H9 (cell line): Measurements from ENCODE around the gene ZNF12. TPM values are rescaled to one million over a fixed set of nuclear protein-coding genes. Genes with fewer than 3 reads are reported as not detected.
"Not testable (repeated sequence)": the region's sequence is repeated elsewhere in the genome, so short reads cannot be mapped to it uniquely, and the experiment has no call there.

Source experiments
- DNase-seq: peaks from one replicate; pipeline ENCODE4 v3.0.0-alpha.2; 2017
- H2AFZ ChIP-seq: one replicate; pipeline ENCODE4 v1.6.1; 2013; ENCODE audit warnings: mild to moderate bottlenecking, low read length, control low read depth, moderate library complexity
- H2AK5ac ChIP-seq: 2 replicates; pipeline ENCODE4 v1.6.1; 2013; ENCODE audit warnings: low read length, control low read depth, mixed read lengths; ENCODE audit not compliant: insufficient read length
- H2BK120ac ChIP-seq: one replicate; pipeline ENCODE4 v1.6.1; 2013; ENCODE audit warnings: low read depth, mild to moderate bottlenecking, low read length, control low read depth, inconsistent platforms; ENCODE audit not compliant: poor library complexity, severe bottlenecking
- H2BK12ac ChIP-seq: 2 replicates; pipeline ENCODE4 v1.6.1; 2013; ENCODE audit warnings: low read length, control low read depth, mixed read lengths, low read depth; ENCODE audit not compliant: insufficient read length
- H2BK15ac ChIP-seq: 2 replicates; pipeline ENCODE4 v1.6.1; 2013; ENCODE audit warnings: low read depth, low read length, control low read depth
- H2BK20ac ChIP-seq: one replicate; pipeline ENCODE4 v1.6.1; 2013; ENCODE audit warnings: low read depth, mild to moderate bottlenecking, low read length, control low read depth, inconsistent platforms; ENCODE audit not compliant: poor library complexity, severe bottlenecking
- H2BK5ac ChIP-seq: 2 replicates; pipeline ENCODE4 v1.6.1; 2013; ENCODE audit warnings: low read length, control low read depth, mixed read lengths; ENCODE audit not compliant: insufficient read length
- H3K14ac ChIP-seq: 2 replicates; pipeline ENCODE4 v1.6.1; 2013; ENCODE audit warnings: low read length, control low read depth; ENCODE audit not compliant: insufficient read depth
- H3K18ac ChIP-seq: 2 replicates; pipeline ENCODE4 v1.6.1; 2013; ENCODE audit warnings: low read depth, mild to moderate bottlenecking, mixed read lengths, low read length, control low read depth; ENCODE audit not compliant: insufficient read length
- H3K23ac ChIP-seq: 2 replicates; pipeline ENCODE4 v1.6.1; 2013; ENCODE audit warnings: low read length, control low read depth, mixed read lengths, low read depth; ENCODE audit not compliant: insufficient read length
- H3K23me2 ChIP-seq: 2 replicates; pipeline ENCODE4 v1.6.1; 2013; ENCODE audit warnings: low read depth, mild to moderate bottlenecking, mixed read lengths, low read length, control low read depth; ENCODE audit not compliant: insufficient read length, poor library complexity, severe bottlenecking
- H3K27ac ChIP-seq: 2 replicates; pipeline ENCODE4 v1.5.1; 2013; ENCODE audit warnings: low read length, control low read depth, mixed read lengths, low read depth; ENCODE audit not compliant: insufficient read length
- H3K27me3 ChIP-seq: 2 replicates; pipeline ENCODE4 v1.6.1; 2013; ENCODE audit warnings: low read length, control low read depth, inconsistent platforms; ENCODE audit not compliant: insufficient read depth
- H3K4ac ChIP-seq: 2 replicates; pipeline ENCODE4 v1.6.1; 2013; ENCODE audit warnings: low read depth, mild to moderate bottlenecking, control low read depth, inconsistent platforms, low read length, moderate library complexity
- H3K4me1 ChIP-seq: 2 replicates; pipeline ENCODE4 v1.6.1; 2013; ENCODE audit warnings: low read length, control low read depth, inconsistent platforms; ENCODE audit not compliant: insufficient read depth
- H3K4me2 ChIP-seq: 2 replicates; pipeline ENCODE4 v1.6.1; 2013; ENCODE audit warnings: low read length, control low read depth, mixed read lengths; ENCODE audit not compliant: insufficient read length, insufficient read depth
- H3K56ac ChIP-seq: 2 replicates; pipeline ENCODE4 v1.6.1; 2013; ENCODE audit warnings: low read depth, mild to moderate bottlenecking, mixed read lengths, low read length, control low read depth; ENCODE audit not compliant: insufficient read length
- H3K79me1 ChIP-seq: 2 replicates; pipeline ENCODE4 v1.6.1; 2013; ENCODE audit warnings: low read depth, mild to moderate bottlenecking, moderate library complexity, low read length, control low read depth, inconsistent platforms; ENCODE audit not compliant: insufficient read depth, poor library complexity, severe bottlenecking
- H3K79me2 ChIP-seq: 2 replicates; pipeline ENCODE4 v1.6.1; 2013; ENCODE audit warnings: low read length, control low read depth, inconsistent platforms; ENCODE audit not compliant: insufficient read depth
- H3K9ac ChIP-seq: 2 replicates; pipeline ENCODE4 v1.6.1; 2013; ENCODE audit warnings: low read length, control low read depth, mixed read lengths; ENCODE audit not compliant: insufficient read length; ENCODE audit errors: extremely low read depth
- H3K9me3 ChIP-seq: one replicate; pipeline ENCODE4 v1.6.1; 2013; ENCODE audit warnings: low read depth, low read length, inconsistent platforms; ENCODE audit not compliant: control insufficient read depth
- H3T11ph ChIP-seq: one replicate; pipeline ENCODE4 v1.6.1; 2013; ENCODE audit warnings: mild to moderate bottlenecking, low read length, control low read depth, inconsistent platforms
- H4K20me1 ChIP-seq: one replicate; pipeline ENCODE4 v1.6.1; 2013; ENCODE audit not compliant: control insufficient read depth, insufficient read length, insufficient read depth
- H4K5ac ChIP-seq: 2 replicates; pipeline ENCODE4 v1.6.1; 2013; ENCODE audit warnings: low read depth, mild to moderate bottlenecking, mixed read lengths, low read length, control low read depth; ENCODE audit not compliant: insufficient read length
- H4K8ac ChIP-seq: replicated peaks from 2 replicates; pipeline ENCODE4 v1.6.1; 2013; ENCODE audit warnings: low read length, control low read depth, mixed read lengths, low read depth; ENCODE audit not compliant: insufficient read length
- H4K91ac ChIP-seq: 2 replicates; pipeline ENCODE4 v1.6.1; 2013; ENCODE audit warnings: low read depth, mild to moderate bottlenecking, moderate library complexity, mixed read lengths, low read length, control low read depth; ENCODE audit not compliant: insufficient read length
- H3K27ac Mint-ChIP-seq, 3 experiments: 2 replicates in 2 of 3; 3 replicates in 1 of 3; pipeline ENCODE4 v1.8.0; 2020 to 2021; ENCODE audit warnings: mixed read lengths in 3 of 3, mild to moderate bottlenecking in 1 of 3, moderate library complexity in 1 of 3
- H3K27me3 Mint-ChIP-seq: 2 replicates; pipeline ENCODE4 v1.8.0; 2021; ENCODE audit warnings: low read depth, mild to moderate bottlenecking, moderate library complexity, mixed read lengths
- H3K36me3 Mint-ChIP-seq, 3 experiments: 2 replicates in 2 of 3; 3 replicates in 1 of 3; pipeline ENCODE4 v1.8.0; 2020 to 2021; ENCODE audit warnings: low read depth in 3 of 3, mixed read lengths in 3 of 3; ENCODE audit not compliant: insufficient read depth in 1 of 3
- H3K4me1 Mint-ChIP-seq, 2 experiments: 2 replicates each; pipeline ENCODE4 v1.8.0; 2020; ENCODE audit warnings: mixed read lengths in 2 of 2
- H3K4me3 Mint-ChIP-seq, 2 experiments: 2 replicates in 1 of 2; 3 replicates in 1 of 2; pipeline ENCODE4 v1.8.0; 2020 to 2021; ENCODE audit warnings: mild to moderate bottlenecking in 2 of 2, mixed read lengths in 2 of 2, moderate library complexity in 1 of 2
- H3K9me3 Mint-ChIP-seq, 2 experiments: 2 replicates in 1 of 2; 3 replicates in 1 of 2; pipeline ENCODE4 v1.8.0; 2020; ENCODE audit warnings: mild to moderate bottlenecking in 2 of 2, mixed read lengths in 2 of 2, moderate library complexity in 1 of 2
- CTCF ChIP-seq: fragments of 200-600 bp; sonication (generic); conservative IDR thresholded peaks from 3 replicates; pipeline ENCODE4 v1.8.0; 2021; ENCODE audit warnings: antibody characterized with exemption, mild to moderate bottlenecking
- WGBS: extraction: QIAGEN DNeasy Blood & Tissue Kit; methylation state at CpG from one replicate; pipeline ENCODE4 v1.1.7; 2013; ENCODE audit warnings: missing lambda C conversion rate, low lambda C conversion rate, mixed read lengths; ENCODE audit not compliant: insufficient read length; ENCODE audit errors: extremely low coverage; 5-methylcytosine and 5-hydroxymethylcytosine counted together
- long read RNA-seq: library from polyadenylated mRNA; unstranded; transcript quantifications from one replicate; pipeline ENCODE4 v2.0.0, GENCODE V29; 2020
- total RNA-seq: library from RNA; stranded (reverse); gene quantifications from 2 replicates; pipeline ENCODE4 v1.2.1, GENCODE V29; 2021

ZNF12 gene
- total RNA-seq: 19.1 and 19.4 TPM in 2 replicates
- long read RNA-seq, partial matches to known transcripts: 1 of 6 reads
- long read RNA-seq, other reads (novel, unspliced or antisense): 5 of 6 reads

DNA sequence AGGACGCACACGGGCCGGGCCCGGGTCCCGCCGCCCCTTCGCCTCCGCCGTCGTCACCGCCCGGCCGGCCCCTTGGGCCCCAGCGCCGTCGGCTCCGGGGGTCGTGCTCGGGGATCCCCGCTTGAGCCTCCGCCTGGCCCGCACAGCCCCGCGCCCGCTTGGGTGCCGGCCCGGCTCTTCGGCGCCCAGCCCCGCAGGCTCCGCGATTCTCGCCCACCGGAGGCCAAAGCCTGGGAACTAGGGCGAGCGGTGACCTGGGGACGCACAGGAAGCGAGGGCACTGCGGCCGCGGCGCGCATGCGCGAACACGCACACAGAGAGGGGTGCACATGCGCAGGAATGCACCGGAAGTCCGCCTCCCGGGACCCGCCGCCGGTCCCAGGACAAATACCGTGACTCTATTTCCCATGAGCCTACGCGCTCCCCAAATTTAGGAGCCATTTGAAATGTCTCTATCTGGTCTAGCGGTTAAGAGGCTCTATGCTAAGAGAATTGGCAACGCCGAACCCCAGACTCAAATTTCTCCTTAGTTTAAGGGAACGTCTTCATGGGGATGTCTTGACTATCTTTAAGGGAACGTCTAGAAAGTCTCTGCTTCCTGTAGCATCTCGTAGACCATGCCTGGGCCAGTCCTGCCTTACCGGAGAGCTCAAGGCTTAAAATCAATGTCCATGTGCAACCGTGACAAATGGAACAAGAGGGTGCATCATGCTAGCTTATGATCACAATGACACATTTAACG lies at the start of gene ZNF12:
TSS of gene ZNF12 (minus strand) at position 282 of the 742 bp plus-strand sequence. CDS start 1,774 bp downstream, outside the sequence.
- WGBS: no CpG with 5 or more reads among the region's 65 CpGs
- Histone ChIP-seq H2BK15ac (no peak within 1 kb of the TSS), H3K4me2 (peak within 1 kb of the TSS; percentile 93), H4K5ac (no peak within 1 kb of the TSS), H4K20me1 (no peaks in the 10 kb centered on the region), H2BK120ac (no peak within 1 kb of the TSS), H2BK20ac (no peak within 1 kb of the TSS), H3K56ac (no peak within 1 kb of the TSS), H4K91ac (no peak within 1 kb of the TSS), H3K23ac (no peak within 1 kb of the TSS), H3K14ac (peak within 1 kb of the TSS; percentile 60; the same call in 1 of the 2 replicates), H4K8ac (no peak within 1 kb of the TSS), H2BK5ac (no peak within 1 kb of the TSS), H3K9ac (peak within 1 kb of the TSS; percentile 41), H3K4ac (no peak within 1 kb of the TSS), H3K27ac (no peak within 1 kb of the TSS), H3K4me1 (peaks cover 2% of the 10 kb centered on the region; the same call in 1 of the 2 replicates), H3K79me2 (peaks cover 24% of the 10 kb centered on the region; the same call in 1 of the 2 replicates), H3K9me3 (no peaks in the 10 kb centered on the region), H2AFZ (no peak within 1 kb of the TSS), H3K23me2 (peaks cover 8% of the 10 kb centered on the region), H3K18ac (no peak within 1 kb of the TSS), H3K27me3 (no peaks in the 10 kb centered on the region), H2AK5ac (no peak within 1 kb of the TSS), H2BK12ac (no peak within 1 kb of the TSS), H3K79me1 (peaks cover 8% of the 10 kb centered on the region), H3T11ph (no peak within 1 kb of the TSS)
- peaks cover 24 to 33% (median 32%) of the 10 kb centered on the region in 3 experiments for H3K36me3 Mint-ChIP-seq
- TF ChIP-seq CTCF: no peak
- H3K27ac Mint-ChIP-seq: peak within 1 kb of the TSS in 2 of 3 experiments; percentile 61 to 94; a peak in 4 of 7 replicates
- H3K4me1 Mint-ChIP-seq: peaks cover 15 to 20% of the 10 kb centered on the region in 2 experiments
- H3K4me3 Mint-ChIP-seq: peak within 1 kb of the TSS; percentile 87 to 92
- peak; percentile 97 for DNase-seq
- peaks cover 18 to 58% of the 10 kb centered on the region in 2 experiments for H3K9me3 Mint-ChIP-seq
- H3K27me3 Mint-ChIP-seq: peaks cover 31% of the 10 kb centered on the region

- not testable (repeated sequence) for H3K23ac ChIP-seq, H2BK15ac ChIP-seq, H3K4me1 Mint-ChIP-seq, H4K91ac ChIP-seq, H2BK120ac ChIP-seq, H3K79me1 ChIP-seq, H3K4me2 ChIP-seq, H3K9me3 ChIP-seq, H4K8ac ChIP-seq, H2BK20ac ChIP-seq, H3K9me3 Mint-ChIP-seq, H3K27ac ChIP-seq, H3K18ac ChIP-seq, H2AK5ac ChIP-seq, H3K36me3 Mint-ChIP-seq, H3K4me3 Mint-ChIP-seq, H3K79me2 ChIP-seq, H3K27ac Mint-ChIP-seq, H3K14ac ChIP-seq, H2AFZ ChIP-seq, H3K9ac ChIP-seq, H4K20me1 ChIP-seq, H3T11ph ChIP-seq, H4K5ac ChIP-seq, H3K27me3 ChIP-seq, H3K27me3 Mint-ChIP-seq, H2BK12ac ChIP-seq, H3K4ac ChIP-seq, H2BK5ac ChIP-seq, H3K23me2 ChIP-seq, H3K4me1 ChIP-seq, H3K56ac ChIP-seq
- peak; percentile 29 for DNase-seq
- WGBS: no CpG with 5 or more reads among the region's 38 CpGs
Measured at GRCh38 chr7:6753964-6754363, 47.2 kb upstream of the ZNF12 start, which contains the start of gene RSPH10B2. RSPH10B2 (plus strand) TSS chr7:6754103; CDS start chr7:6757678, 3,575 bp downstream.
